Astrocyte (in vitro differentiated cells and primary cell): ENCODE data around the gene PRKAG2.

Source experiments
- EZH2 ChIP-seq: IDR thresholded peaks from 2 replicates; pipeline ENCODE4 v1.6.1; 2012; ENCODE audit warnings: mild to moderate bottlenecking, low read length, inconsistent platforms; ENCODE audit not compliant: insufficient read depth
- TF ChIP-seq, protein P1 (sequence below): IDR thresholded peaks from 2 replicates; pipeline ENCODE4 v1.5.1; 2011; ENCODE audit warnings: low read depth, mild to moderate bottlenecking, inconsistent platforms, low read length, moderate library complexity; ENCODE audit not compliant: insufficient read depth

DNA sequence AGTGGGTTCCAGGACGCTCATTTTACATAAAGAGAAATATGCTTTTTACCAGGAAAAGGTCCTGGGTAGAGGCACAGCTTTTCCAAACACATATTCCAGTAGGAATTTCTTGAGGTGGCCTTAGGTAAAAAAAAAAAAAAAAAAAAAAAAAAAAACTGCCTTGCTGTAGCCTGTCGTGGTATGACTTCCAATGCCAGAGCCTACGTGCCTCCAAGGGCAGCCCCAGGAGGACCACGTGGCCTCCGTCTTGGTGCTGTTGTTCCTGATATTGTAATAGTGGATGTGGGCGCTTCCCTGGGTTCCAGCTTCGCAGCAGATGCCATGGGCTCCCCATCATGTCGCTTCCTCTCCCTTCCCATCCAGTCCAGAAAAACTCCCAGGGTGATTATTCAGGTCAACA lies 49.3 kb downstream of the PRKAG2 start:
- TF ChIP-seq, protein P1, sequence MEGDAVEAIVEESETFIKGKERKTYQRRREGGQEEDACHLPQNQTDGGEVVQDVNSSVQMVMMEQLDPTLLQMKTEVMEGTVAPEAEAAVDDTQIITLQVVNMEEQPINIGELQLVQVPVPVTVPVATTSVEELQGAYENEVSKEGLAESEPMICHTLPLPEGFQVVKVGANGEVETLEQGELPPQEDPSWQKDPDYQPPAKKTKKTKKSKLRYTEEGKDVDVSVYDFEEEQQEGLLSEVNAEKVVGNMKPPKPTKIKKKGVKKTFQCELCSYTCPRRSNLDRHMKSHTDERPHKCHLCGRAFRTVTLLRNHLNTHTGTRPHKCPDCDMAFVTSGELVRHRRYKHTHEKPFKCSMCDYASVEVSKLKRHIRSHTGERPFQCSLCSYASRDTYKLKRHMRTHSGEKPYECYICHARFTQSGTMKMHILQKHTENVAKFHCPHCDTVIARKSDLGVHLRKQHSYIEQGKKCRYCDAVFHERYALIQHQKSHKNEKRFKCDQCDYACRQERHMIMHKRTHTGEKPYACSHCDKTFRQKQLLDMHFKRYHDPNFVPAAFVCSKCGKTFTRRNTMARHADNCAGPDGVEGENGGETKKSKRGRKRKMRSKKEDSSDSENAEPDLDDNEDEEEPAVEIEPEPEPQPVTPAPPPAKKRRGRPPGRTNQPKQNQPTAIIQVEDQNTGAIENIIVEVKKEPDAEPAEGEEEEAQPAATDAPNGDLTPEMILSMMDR = no peak
- no peak for TF ChIP-seq EZH2
